GM12873 (cell line): ENCODE measurements around the gene RNF25.

Experiments
- CTCF ChIP-seq: IDR thresholded peaks from 2 replicates; pipeline ENCODE4 v1.5.1; 2012; ENCODE audit warnings: low read depth, mild to moderate bottlenecking, moderate library complexity, low read length, control low read depth; ENCODE audit not compliant: insufficient read depth; ENCODE audit errors: missing control alignments

Gene RNF25

GRCh38 chr2:218671097-218671653 lies 627 bp downstream of the RNF25 start:
- TF ChIP-seq CTCF = no peak

DNA sequence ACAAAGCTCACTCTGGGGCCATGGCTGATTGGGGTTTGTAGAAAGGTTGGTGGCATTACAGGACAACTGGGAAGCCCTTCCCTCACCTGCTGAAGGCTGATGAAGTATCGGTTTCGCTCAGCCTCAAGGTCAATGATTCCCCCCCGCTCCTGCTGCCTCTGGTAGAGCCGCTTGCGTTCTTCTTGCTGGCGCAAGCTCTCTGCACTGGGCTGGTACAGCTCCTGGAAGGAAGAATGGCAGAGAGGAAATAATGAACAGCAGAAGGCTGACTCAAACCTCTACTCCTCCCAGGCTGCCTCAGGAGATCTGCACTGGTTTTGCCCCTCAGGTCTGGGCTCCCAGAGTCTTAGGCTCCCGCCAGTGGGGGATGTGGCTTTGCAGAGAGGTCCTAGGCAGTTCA lies 7.1 kb downstream of the RNF25 start:
- no peak for TF ChIP-seq CTCF

DNA sequence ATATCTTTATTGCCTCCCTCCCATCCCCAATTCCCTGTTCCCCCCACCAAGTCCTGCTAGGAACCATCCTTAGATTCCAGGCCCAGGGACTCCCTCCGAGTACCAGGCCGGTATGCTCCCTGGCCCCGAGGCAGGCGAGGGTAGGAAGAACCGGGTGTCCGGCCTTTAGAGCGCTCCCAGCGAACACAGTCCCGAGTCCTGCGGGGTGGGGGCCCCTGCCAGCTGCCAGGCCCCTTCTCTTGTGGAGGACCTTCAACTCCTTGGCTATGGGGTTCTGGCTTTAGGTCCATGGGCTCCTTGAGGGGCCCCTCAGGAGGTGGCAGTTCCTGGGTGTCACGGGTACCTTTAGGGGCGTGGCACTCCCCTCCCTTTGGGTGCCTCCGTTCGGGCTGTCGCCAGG lies 7.9 kb downstream of the RNF25 start:
- no peak for TF ChIP-seq CTCF

DNA sequence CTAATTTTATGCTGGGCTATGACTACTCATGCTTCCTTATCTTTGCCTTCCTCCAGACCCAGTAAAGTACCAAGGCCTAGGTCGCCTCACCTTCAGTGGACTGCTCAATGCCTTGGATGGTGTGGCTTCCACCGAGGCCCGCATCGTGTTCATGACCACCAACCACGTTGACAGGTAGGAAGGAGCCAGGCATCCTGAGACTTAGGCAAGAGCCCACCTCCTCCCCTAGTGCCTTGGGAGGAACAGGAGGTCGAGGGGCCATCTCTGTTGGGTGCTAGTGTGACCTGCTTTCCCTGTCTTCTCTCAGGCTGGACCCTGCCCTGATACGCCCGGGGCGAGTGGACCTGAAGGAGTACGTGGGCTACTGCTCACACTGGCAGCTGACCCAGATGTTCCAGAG lies 9.0 kb downstream of the RNF25 start:
- no peak for TF ChIP-seq CTCF

DNA sequence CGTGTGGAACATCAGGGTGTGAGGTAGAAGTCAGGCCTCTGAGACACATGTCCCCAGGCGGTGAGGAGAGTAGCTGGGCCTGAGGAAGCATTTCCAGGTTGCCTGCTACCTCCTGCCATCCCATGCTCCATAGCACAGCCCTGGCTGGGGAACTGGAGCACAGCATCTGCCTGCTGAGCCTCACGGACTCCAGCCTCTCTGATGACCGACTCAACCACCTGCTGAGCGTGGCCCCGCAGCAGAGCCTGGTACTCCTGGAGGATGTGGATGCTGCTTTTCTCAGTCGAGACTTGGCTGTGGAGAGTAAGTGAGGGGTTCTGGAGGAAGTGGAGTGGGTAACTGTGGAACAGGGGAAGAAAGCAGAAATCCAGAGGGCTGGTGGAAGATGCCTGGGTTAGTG lies 9.4 kb downstream of the RNF25 start:
- no peak for TF ChIP-seq CTCF

DNA sequence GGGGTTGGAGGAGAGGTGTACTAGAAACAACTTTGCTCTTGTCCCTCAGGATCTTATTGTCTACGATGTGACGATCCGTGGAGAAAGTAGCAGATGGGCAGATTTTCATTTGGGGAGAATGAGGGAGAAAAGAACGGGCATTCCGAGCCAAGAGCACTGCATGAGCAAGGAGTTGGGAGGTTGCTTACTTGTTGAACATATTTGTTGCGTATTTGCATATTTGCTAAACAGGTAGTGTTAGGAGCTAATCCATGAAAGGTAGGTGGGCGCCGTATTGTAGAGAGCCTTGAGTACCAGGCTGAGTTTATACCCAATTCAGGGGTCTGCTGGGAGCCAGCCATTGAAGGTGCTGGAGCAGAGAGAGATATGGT lies 11.8 kb downstream of the RNF25 start:
- TF ChIP-seq CTCF = no peak

DNA sequence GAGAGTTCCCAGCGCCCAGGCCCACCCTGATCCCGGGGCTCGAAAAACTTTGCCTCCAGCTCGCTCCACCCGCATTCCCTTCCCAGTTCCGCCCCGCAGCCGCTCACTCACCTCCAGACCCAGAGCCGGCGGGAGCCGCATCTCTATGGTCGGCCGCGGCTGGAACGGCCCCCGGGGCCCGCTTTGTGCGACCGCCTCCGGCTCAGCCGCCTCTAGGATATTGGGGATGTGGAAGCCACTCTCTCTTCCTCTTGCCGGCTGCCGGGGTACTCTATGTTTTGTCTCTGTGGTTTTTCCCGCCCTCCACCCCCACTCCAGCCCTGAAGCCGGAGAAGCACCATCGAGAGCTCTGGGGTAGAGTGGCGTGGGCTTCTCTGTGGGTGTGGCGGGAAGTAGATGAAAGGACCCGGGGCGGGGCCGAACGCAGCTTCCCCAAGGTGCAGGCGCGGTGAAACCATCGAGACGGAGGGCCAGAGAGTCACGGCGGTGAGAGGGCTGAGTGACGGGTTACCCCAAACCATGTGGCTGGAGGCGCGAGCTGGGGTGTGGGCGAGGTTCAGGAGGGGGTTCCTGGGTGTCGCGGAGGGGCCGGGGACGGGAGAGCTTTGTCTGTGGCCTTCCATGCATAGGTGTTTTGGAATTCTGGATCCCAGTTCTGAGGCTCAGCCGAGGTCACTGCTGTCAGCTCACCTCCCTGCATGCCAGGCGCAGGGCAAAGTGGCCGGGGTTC lies 12.4 kb downstream of the RNF25 start, which contains the start of the genes BCS1L and ZNF142:
BCS1L (plus strand) TSS at position 426 of the 730 bp plus-strand sequence. CDS start 1,305 bp downstream, outside the sequence.
ZNF142 (minus strand) TSS at position 366 of the 730 bp plus-strand sequence. CDS start 3,194 bp downstream, outside the sequence.
- TF ChIP-seq CTCF = no peak
